Measurements from ENCODE around the gene UIMC1.

DNA sequence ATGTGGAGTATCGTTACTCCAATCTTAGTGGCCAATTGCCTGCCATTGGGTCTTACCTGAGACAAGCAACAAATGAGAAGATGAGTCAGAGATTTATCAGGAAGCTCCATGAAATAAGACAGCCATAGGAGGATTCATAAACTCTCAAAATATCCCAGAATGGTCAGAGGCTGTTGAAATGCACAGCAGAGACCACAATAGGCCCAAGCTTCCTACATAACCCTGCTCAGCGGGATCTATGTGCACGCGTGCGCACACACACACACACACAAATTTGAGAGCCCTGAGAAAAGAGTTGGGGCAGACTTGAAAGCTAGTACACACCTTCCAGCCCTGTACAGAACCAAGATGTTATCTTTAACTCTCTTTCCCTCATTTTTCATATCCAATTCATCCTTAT lies 9.8 kb downstream of the UIMC1 start:
- TF ChIP-seq, protein P1, sequence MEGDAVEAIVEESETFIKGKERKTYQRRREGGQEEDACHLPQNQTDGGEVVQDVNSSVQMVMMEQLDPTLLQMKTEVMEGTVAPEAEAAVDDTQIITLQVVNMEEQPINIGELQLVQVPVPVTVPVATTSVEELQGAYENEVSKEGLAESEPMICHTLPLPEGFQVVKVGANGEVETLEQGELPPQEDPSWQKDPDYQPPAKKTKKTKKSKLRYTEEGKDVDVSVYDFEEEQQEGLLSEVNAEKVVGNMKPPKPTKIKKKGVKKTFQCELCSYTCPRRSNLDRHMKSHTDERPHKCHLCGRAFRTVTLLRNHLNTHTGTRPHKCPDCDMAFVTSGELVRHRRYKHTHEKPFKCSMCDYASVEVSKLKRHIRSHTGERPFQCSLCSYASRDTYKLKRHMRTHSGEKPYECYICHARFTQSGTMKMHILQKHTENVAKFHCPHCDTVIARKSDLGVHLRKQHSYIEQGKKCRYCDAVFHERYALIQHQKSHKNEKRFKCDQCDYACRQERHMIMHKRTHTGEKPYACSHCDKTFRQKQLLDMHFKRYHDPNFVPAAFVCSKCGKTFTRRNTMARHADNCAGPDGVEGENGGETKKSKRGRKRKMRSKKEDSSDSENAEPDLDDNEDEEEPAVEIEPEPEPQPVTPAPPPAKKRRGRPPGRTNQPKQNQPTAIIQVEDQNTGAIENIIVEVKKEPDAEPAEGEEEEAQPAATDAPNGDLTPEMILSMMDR (IDR thresholded peaks at IDR 0.05; ENCODE audit: insufficient read depth, low read depth, low read length), result no peak
- no peak for TF ChIP-seq EZH2 (IDR thresholded peaks at IDR 0.05; ENCODE audit: insufficient read depth, low read length)
